Gastroesophageal sphincter (tissue), 4 donors: ENCODE results near the gene KRTAP20-2. TPM values are rescaled to one million over a fixed set of nuclear protein-coding genes. Genes with fewer than 3 reads are reported as not detected.

Experiments used
- ATAC-seq: fragments of 150-250 bp; one replicate; pipeline ENCODE4 v1.9.1; 2016; ENCODE audit warnings: mild to moderate bottlenecking, moderate library complexity
- H3K27ac ChIP-seq, 4 donors: fragments of 200-600 bp; sonication (generic) in 3 of 4; 1 replicate in 3 of 4; 2 replicates in 1 of 4; pipeline ENCODE4 v1.5.1; 2016 to 2019
- H3K27me3 ChIP-seq: fragments of 200-600 bp; sonication (generic); one replicate; pipeline ENCODE4 v1.5.1; 2019
- H3K36me3 ChIP-seq, 2 donors: fragments of 200-600 bp; sonication (generic); one replicate each; pipeline ENCODE4 v1.5.1; 2019; ENCODE audit warnings: control low read depth in 1 of 2
- H3K4me1 ChIP-seq, 3 donors: fragments of 200-600 bp; sonication (generic); 1 replicate in 2 of 3; 2 replicates in 1 of 3; pipeline ENCODE4 v1.5.1; 2016 to 2019; ENCODE audit warnings: control low read depth in 2 of 3
- H3K4me3 ChIP-seq, 2 donors: fragments of 200-600 bp; sonication (generic); one replicate each; pipeline ENCODE4 v1.5.1; 2019; ENCODE audit warnings: mild to moderate bottlenecking in 1 of 2, moderate library complexity in 1 of 2
- H3K9me3 ChIP-seq, 3 donors: fragments of 200-600 bp; sonication (generic); one replicate each; pipeline ENCODE4 v1.5.1; 2017 to 2019; ENCODE audit warnings: control low read depth in 2 of 3
- CTCF ChIP-seq, 4 experiments: fragments of 200-600 bp in 2 of 4; fragments of 450-650 bp in 2 of 4; sonication (generic) in 1 of 4; IDR thresholded peaks; one replicate each; pipeline ENCODE4 v1.5.1; 2017 to 2019; ENCODE audit warnings: antibody characterized with exemption in 4 of 4, mild to moderate bottlenecking in 2 of 4, moderate library complexity in 2 of 4
- EP300 ChIP-seq: sonication (generic); formaldehyde crosslinking; IDR thresholded peaks from one replicate; pipeline ENCODE4 v1.6.1; 2017; ENCODE audit warnings: antibody characterized with exemption, mild to moderate bottlenecking
- POLR2A ChIP-seq, 2 donors: fragments of 450-650 bp; IDR thresholded peaks; one replicate each; pipeline ENCODE4 v1.6.1; 2017; ENCODE audit warnings: antibody characterized with exemption in 2 of 2, mild to moderate bottlenecking in 2 of 2, moderate library complexity in 1 of 2
- POLR2AphosphoS5 ChIP-seq: sonication (generic); formaldehyde crosslinking; IDR thresholded peaks from one replicate; pipeline ENCODE4 v1.6.1; 2017; ENCODE audit warnings: antibody characterized with exemption
- WGBS, 2 donors: methylation state at CpG; one replicate each; pipeline ENCODE4 v1.1.5; 2018; ENCODE audit warnings: low coverage in 1 of 2; 5-methylcytosine and 5-hydroxymethylcytosine counted together
- total RNA-seq, 4 donors: library from RNA; depleted of rRNA; stranded (reverse); fragments of >200 nt; gene quantifications; one replicate each; pipeline ENCODE4 v1.1.0, GENCODE V29; 2016

KRTAP20-2 gene
- total RNA-seq, 4 donors from 2014 or later = not detected

GRCh38 chr21:30616125-30616524 lies 18.9 kb upstream of the KRTAP20-2 start, which contains the start of gene KRTAP20-1:
Gene KRTAP20-1 (plus strand): TSS chr21:30616425. CDS start chr21:30616455, 30 bp downstream.
- Histone ChIP-seq H3K27me3 (no peaks in the 10 kb centered on the region), H3K4me3 (no peak within 1 kb of the TSS), H3K4me1 (no peaks in the 10 kb centered on the region), H3K9me3 (no peaks in the 10 kb centered on the region), H3K27ac (no peak within 1 kb of the TSS), H3K36me3 (no peaks in the 10 kb centered on the region)
- WGBS, 2 donors = 91 to 100% methylated on average over 2 of the region's 2 CpGs
- no peak for TF ChIP-seq EP300
- no peak for ATAC-seq

GRCh38 chr21:30620080-30620479 lies 14.9 kb upstream of the KRTAP20-2 start:
- Histone ChIP-seq H3K4me1 (no peaks in the 10 kb centered on the region), H3K9me3 (no peaks in the 10 kb centered on the region), H3K27me3 (no peaks in the 10 kb centered on the region), H3K4me3 (no peak overlapping the region), H3K27ac (no peak overlapping the region), H3K36me3 (no peaks in the 10 kb centered on the region)
- no peak for TF ChIP-seq EP300
- no peak for TF ChIP-seq POLR2A (IDR thresholded peaks at IDR 0.05)
- TF ChIP-seq POLR2AphosphoS5 = no peak
- TF ChIP-seq CTCF (IDR thresholded peaks at IDR 0.05) = no peak
- ATAC-seq = no peak

- TF ChIP-seq CTCF (IDR thresholded peaks at IDR 0.05) = no peak
- no peak for TF ChIP-seq EP300
- no peak for TF ChIP-seq POLR2AphosphoS5
- TF ChIP-seq POLR2A (IDR thresholded peaks at IDR 0.05) = no peak
- Histone ChIP-seq H3K27ac (no peak within 1 kb of the TSS), H3K4me3 (no peak within 1 kb of the TSS), H3K27me3 (no peaks in the 10 kb centered on the region), H3K9me3 (no peaks in the 10 kb centered on the region), H3K4me1 (no peaks in the 10 kb centered on the region), H3K36me3 (no peaks in the 10 kb centered on the region)
- ATAC-seq = no peak
- WGBS, 2 donors = 84 to 90% methylated on average over 3 of the region's 3 CpGs
Measured at GRCh38 chr21:30620522-30620921, 14.5 kb upstream of the KRTAP20-2 start, which contains the start of gene KRTAP20-4. Gene KRTAP20-4 (plus strand): TSS chr21:30620627.

- Histone ChIP-seq H3K4me1 (no peaks in the 10 kb centered on the region), H3K27ac (no peak overlapping the region), H3K4me3 (no peak overlapping the region), H3K27me3 (no peaks in the 10 kb centered on the region), H3K36me3 (no peaks in the 10 kb centered on the region), H3K9me3 (no peaks in the 10 kb centered on the region)
- ATAC-seq = no peak
- WGBS, 2 donors = 71 to 93% methylated on average over 1 to 2 of the region's 3 CpGs
- TF ChIP-seq POLR2AphosphoS5 (no peak), EP300 (no peak), CTCF (IDR thresholded peaks at IDR 0.05) (no peak), POLR2A (IDR thresholded peaks at IDR 0.05) (no peak)
Measured at GRCh38 chr21:30623362-30623761, 11.6 kb upstream of the KRTAP20-2 start.

- Histone ChIP-seq H3K4me1 (no peaks in the 10 kb centered on the region), H3K36me3 (no peaks in the 10 kb centered on the region), H3K27ac (no peak overlapping the region), H3K9me3 (no peaks in the 10 kb centered on the region), H3K4me3 (no peak overlapping the region), H3K27me3 (no peaks in the 10 kb centered on the region)
- ATAC-seq = no peak
- TF ChIP-seq CTCF (IDR thresholded peaks at IDR 0.05) = no peak
- TF ChIP-seq EP300 = no peak
- no peak for TF ChIP-seq POLR2AphosphoS5
- no peak for TF ChIP-seq POLR2A (IDR thresholded peaks at IDR 0.05)
- 52 to 64% methylated on average over 2 of the region's 4 CpGs for WGBS, 2 donors
Measured at GRCh38 chr21:30625449-30626165, 9.4 kb upstream of the KRTAP20-2 start.
